Stimulated activated naive CD4-positive, alpha-beta T cell (primary cell): Measurements from ENCODE around the gene RNF169.

Experiments
- DNase-seq, 6 experiments: peaks; one replicate each; lab custom pipeline; 2025; lab: John Stamatoyannopoulos, UW

RNF169 gene, protein sequence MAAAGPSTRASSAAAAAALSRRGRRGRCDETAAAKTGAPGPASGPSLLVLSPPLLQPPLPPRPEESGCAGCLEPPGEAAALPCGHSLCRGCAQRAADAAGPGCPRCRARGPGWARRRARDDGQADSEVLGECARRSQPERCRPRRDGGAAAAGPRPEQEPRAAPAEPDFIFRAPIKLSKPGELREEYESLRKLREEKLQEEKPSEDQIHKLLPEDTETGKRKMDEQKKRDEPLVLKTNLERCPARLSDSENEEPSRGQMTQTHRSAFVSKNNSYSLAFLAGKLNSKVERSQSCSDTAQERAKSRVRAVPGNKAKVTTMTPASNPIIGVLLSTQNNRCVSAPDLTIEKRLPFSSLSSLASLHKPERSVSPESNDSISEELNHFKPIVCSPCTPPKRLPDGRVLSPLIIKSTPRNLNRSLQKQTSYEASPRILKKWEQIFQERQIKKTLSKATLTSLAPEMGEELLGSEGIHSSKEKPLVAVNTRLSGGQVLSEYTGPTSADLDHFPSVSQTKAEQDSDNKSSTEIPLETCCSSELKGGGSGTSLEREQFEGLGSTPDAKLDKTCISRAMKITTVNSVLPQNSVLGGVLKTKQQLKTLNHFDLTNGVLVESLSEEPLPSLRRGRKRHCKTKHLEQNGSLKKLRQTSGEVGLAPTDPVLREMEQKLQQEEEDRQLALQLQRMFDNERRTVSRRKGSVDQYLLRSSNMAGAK

DNA sequence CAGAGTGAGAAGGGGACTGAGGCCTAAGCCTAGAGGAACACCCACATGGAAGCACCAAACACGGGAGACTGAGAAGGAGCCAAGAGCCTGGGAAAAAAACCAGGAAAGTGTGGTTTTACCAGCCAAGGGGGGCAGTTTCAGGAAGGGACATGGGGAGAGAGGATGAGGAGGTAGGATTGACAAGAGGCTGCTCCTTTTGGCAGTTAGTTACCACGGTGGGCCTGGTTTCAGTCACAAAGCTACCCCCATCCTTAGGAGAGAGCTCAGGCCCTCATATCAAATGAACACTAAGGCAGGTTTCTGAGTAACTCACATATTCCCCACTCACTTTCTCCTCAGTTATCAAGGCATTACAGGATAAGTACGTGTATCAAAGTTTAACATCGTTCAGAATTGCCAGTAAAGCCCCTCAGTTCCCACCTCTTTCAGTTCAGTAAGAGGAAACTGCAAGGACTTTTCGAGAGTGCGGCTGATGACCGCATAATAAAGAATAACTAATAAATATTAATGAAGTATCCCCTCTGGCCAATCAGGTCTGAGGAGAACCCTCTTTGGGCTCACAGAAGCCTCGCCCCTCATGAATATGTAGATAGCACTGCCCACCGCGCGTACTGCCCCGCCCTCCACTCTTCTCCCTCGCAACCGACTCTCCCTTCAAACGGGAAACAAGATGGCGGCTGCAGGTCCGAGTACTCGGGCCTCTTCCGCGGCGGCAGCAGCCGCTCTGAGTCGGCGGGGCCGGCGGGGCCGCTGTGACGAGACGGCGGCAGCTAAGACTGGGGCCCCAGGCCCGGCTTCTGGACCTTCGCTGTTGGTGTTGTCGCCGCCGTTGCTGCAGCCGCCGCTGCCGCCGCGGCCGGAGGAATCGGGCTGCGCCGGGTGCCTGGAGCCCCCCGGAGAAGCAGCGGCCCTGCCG is at the start of gene RNF169:
RNF169 (plus strand) TSS at position 639 of the 916 bp plus-strand sequence; CDS start at position 671, 32 bp downstream.
- peak; percentile 73 to 85 (median 82) for DNase-seq

DNA sequence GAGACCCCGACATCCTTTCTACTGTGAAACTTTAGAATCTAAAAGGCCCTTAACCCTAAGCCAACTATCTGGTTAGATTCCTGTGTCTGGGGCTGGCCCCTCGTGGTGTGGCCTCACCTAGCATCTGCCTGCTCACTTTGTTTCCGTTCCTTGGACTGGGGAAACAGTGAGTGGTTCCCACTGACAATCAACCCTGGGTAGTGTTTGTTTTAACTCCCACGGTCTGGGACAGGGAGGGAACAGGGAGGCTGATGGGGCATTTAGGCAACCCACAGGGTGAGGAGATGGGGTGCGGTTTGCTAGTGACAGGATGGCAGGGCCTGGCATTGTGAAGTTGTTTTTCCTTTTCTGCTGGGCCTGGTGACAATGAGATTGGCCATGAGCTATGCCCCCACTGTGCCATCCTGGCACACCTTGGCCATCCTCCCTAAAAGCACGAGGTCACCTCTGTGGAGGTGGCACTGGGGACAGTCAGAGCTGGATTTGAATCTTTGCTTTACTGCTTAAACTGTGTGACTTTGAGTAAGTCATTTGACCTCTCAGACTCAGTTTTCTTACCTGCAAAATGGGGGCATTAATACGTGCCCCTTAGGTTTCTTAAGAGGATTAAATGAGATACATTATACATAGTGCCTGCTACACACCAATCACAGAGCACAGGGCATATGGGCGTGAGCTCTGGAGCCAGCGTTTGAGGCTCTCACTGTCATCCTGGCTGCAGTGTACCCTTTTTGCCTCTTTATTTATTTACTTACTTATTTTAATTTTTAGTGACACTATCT is 48.8 kb upstream of the RNF169 start:
- DNase-seq: no peak

DNA sequence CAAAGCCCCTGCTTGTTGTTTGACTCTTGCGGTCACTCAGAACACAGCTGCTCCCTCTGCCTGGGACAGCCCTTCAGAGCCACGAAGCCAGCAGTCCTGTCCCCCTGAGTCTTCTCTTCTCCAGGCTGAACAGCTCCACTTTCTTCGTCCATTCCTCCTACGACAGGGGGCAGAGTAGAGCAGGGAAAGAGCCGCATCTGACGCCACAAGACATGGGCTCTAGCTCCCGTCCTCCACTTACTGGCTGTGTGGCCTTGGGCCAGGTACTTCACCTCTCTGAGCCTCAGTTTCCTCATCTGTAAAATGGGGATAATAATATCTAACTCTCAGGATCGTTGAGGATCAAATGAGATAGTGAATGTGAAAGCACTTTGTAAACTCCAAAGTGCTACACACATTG is 47.3 kb upstream of the RNF169 start:
- DNase-seq: no peak

DNA sequence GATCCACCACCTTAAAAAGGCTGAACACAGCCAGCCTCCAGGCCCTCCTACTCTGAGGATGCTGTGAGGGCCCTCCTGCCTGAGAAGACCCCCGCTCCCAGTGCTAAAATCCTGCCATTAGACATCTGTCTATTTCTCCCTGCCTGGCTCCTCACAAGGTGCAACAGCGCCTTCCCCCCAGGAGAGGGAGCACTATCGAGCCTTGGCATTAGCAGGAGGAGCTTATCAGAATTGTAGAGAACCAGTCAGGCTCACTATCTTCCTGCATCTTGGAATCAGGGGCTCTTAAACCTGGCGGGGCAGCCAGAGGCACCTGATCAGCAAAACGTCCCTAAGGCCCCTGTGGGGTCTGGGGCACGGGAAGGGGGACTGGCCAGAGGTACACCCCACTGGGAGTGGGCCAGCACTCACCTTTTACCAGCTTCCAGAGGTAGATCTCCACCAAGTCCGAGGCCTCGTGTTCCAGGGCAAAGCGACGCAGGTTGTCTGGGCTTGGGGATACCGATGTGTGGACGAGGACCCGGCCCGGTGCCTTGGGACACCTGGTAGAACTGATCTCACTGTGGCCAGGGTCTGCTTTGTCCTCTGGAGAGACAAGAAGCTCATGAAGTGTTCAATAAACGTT is 46.2 kb upstream of the RNF169 start:
- peak in 5 of 6 experiments; percentile 16 to 62 (median 33) for DNase-seq

DNA sequence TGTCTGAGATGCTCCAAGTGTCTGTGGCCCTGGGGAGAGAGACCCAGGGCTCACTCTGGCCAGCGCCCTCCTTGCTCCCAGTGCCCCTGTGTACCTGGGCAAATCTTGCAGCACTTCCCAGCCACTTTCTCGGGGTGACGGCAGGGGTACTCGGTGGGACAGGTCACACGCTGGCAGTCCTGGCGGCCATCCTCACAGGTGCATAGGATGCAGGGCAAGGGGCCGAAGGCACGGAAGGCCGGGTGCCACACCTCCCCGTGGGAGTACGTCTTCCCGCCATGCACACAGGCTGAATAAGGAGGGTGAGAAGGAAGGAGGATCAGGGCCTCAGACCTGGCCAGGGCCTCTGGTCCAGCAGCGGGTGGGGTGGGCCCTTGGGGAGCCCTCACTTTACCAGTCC is 45.4 kb upstream of the RNF169 start:
- no peak for DNase-seq

DNA sequence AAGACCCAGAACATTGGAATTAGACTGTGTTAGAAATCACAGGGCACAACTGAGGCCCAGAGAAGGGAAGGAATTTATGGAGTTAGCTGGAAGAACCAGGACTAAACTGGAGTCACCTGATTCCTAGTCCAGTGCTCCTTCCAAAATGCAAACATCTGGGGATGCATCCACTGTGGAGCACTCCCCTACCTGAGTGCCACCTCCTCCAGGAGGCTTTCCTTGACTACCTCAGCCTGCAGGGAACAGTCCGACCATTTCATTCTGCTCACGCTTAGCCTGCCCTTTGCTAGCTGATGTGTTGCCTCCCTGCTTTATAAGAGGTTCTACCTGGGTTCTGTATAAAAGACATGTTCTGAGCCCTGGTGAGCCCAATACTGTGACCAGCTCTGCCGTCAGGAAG is 41.5 kb upstream of the RNF169 start:
- DNase-seq: no peak

DNA sequence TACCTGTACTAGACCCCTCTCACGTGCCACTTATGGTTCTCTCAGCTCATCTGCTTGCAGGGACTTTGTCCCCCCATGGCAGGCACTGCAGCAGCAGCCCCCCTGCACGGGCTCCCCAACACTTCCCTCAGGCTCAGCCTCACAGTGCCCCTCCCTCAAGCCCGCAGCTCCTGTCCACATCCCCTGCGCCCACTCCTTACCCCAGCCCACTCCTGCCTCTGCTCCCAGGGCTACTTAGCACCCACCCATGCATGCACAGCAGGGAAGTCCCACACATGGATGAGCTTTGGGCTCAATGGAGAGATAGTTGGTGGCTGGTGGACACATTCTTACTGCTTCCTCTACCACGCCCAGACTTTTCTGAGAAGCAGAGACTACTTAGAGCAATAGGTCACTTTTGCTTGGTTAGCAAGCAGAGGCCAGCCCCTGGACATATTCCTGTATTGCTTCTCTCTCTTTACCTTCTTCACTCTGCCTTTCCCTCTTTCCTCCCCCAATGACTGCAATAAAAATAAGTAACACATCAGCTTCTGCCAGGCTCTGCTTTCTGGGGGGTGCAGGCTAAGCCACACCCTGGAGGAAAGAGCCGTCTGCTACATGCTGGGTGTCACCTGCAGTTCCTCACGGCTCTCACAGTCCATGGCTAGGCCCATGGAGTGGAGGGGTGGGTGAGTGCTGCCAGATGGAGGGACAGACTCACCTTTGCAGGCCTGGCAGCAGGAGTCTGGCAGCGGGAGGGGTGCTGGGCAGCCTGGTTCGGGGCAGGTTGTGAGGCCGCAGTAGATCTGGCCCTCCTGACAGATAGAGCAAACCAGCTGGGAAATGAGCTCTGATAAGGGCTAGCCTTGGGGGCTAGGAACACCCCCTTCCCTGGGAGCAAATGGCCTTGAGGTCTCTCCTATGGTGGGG is 40.8 kb upstream of the RNF169 start:
- DNase-seq: no peak

DNA sequence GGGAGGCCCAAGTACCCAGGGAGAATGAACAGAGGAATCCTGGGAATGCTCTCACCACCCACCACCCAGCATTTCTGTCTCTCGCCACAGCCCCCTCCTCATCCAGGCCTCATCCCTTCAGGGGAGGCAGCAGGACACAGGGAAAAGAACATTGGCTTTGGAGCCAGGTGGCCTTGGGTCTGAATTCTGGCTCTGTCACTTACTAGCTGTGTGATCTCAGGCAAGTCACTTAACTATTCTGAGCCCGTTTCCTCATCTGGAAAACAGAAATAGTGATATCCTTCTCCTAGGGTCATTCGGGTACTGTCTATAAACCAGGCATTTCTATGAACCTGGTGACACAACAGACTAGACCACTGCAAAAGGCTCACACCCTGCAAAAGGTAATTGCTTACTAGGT is 39.5 kb upstream of the RNF169 start:
- no peak for DNase-seq

DNA sequence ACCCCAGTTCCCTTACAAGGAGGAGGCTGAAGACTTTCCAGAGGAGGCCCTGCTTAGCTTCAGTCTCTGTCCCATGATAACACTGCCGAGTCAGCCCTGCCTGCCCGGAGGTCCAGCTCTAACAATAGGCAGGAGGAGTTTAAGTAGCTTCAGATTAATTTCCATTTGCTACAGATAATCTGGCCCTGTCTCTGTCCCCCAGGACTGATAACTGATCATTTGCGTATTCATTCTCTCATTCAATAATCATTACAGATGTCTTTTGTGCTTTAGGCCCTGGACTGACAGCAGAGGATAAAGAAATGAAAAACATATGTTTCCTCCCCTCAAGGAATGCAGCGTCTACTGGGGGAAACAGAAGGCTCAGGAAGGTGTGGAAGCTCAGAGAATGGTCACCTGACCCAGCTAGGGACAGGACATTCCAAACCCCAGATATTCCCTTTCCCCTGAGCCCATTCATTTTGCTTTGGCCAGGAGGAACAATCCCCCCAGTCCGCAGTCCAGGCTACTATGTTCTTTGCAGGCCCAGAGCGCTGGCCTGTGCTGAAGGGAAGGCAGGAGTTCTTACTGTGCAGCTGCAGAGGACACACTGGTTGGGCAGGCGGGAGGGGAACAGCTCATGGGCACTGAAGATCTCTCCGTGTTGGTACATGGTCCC is 38.2 kb upstream of the RNF169 start:
- DNase-seq: no peak

DNA sequence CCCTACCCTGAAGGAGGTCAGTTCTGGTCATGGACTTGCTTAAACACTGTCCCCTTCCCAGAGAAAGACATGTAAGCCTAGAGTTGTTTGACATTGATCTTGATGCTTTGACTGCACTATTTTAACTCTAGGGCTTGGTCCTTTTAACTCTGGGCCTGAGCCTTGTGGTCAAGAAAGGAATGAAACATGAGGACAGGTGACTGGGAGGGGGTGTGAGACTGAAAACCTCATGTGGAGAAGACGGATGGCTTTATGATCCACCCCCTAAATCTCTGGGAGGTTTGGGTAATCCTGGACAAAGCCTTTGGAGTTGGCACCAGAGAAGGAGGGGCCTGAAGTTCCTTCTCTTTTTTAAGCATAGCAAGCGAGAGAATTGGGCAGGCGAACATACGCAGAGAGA is 35.0 kb upstream of the RNF169 start:
- no peak for DNase-seq

DNA sequence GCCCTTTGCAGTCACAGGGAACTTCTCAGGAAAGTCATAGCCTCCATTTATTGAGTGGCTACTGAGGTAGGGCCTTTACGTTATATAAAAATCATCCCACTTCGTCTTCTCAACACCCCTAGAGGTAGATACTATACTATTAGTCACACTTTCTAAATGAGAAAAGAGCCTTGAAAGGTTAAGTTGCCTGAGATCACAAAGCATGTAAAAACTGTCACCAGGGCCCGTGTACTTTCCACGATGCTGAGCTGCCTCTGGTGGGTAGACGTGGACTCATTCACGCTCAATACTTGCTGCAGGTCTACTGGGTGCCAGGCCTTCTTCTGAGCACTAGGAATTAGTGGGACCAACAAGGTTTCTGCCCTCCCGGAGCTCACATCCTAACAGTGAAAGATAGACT is 33.7 kb upstream of the RNF169 start:
- DNase-seq: no peak

DNA sequence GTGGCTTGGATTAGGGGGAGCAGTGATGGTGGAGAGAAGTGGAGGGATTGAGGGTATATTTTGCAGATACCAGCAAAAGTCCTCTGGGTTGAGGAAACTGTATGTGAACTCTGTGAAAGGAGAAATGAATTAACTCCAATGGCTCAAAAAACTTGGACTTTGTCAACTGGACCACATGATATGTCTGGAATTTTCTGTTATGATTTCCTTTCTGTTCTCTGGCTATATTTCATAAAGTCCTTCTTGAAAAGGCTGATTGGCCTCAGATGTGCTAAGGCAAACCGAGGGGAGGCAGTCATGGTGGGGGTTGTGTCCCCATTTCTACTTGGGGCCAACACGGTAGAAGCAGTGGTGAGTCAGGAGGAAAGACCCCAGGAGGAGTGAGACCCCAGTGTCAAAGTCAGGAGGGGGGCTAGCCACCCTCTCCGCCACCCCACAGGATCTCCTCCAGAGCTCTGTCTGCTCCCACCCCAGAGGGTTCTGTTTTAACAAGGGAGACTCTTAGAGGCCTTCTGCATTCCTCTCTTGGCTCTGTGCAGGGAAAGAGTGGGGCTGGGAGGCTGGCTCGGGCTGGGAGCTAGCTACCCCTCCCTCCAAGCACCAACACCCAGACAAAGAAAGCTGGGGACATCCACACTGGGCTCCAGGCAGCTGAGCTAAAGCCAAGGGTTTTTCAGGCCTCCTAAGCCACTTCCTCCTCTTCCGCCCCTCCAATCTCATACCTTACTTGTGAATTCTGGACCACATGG is 31.3 kb upstream of the RNF169 start:
- no peak for DNase-seq

DNA sequence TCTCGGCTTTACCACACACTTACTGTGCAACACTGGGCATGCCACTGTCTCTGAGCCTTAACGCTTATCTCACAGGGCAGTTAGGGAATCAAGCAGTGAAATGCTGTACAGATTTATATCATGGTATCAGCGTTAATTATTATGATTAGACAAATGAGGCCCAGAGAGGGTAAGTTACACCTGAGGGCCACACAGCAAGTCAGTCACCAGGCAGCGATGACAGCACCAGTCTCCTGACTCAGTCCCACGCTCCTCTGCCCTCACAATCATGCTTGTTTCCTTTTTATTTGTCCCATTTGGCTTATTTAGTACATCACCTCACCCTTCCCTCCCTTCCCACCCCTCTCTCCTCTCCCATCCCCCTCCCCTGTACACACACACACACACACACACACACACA is 29.6 kb upstream of the RNF169 start:
- DNase-seq: no peak

DNA sequence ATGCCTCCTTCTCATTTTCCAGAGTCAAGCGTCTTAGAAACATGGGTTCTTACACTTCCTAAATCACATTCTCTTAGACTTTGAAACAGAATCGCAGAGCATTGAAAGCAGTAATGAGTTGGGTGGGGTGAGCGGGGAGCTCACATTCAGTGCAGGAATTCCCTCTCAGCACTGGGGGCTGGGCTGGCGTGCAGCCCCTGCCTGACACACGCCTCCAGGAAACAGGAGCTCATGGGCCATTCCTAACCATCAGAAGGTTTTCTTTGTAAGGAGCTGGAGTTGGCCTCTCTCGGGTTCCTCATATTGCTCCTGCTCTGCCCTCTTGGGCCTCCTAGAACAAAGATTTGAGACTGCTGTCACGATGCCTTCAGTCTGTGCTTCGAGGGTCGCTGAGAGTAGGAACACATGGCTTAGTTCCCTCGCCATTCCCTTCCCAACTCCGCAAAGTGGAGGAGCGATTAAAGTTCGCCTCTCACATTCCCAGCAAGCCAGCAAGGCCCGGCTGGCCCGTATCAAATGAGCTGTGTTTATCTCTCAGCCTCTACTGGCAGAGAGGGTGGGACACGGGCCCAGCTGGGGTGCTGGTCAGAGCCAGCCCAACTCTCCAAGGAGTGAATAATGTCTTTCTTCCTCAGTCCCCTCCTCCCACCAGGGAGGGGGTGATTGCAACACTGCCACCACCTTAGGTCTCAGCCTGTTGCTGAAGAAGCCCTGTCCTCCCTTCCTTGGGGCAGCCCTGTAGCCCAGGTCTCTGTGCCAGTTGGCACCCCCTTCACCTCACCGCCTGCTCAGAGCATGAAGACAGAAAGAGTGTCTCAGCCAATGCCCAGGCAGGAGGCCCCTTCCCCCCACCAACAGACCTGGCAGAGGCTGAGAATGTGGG is 27.8 kb upstream of the RNF169 start:
- DNase-seq: no peak

DNA sequence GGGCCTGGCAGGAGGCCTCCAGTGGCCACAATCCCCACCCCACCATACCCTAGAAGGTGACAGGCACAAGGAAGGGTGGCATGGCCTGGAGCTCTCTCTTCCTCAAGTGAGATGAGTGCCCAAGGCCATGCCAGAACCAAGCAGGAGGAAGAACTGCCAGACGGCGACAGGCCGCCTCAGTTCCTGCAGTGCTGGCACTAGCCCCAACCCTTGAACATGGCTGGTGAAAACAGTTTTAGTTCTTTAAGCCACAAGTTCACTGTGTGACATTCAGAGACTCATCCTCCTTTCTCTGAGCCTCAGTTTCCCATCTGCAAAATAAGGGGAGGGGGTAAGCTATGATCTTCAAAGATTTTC is 27.2 kb upstream of the RNF169 start:
- DNase-seq: no peak

DNA sequence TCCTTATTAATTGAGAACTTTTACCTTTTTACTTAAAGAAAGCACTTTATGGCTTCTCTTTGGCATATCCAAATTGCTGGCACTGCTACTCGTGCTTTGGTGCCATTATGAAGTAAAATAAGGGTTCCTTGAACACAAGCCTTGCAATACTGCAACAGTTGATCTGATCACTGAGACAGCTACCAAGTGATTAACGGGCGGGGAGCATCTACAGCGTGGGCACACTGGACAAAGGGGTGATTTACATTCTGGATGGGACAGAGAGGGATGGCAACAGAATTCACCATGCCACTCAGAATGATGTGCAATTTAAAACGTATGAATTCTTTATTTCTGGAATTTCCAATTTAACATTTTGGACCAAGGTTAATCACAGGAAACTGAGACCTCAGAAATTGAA is 25.1 kb upstream of the RNF169 start:
- no peak for DNase-seq

DNA sequence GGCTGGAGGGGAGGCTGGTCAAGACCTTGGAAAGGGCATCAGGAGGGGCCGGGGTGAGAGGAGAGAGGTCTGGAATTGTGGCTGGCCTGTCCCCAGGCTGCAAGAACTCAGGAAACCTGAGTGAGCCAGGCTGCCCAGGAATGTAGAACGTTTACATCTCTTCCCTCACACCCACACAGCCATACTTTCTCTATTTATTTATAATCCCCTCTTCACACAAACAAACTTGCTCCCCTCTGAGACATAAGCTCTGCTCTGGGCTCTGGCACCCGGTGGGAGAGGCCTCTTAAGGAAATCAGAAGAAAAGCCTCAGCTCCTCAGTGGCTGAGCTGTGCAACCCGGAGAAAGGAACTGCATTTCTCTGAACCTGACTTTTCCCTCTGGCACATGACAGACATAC is 22.9 kb upstream of the RNF169 start:
- DNase-seq: no peak
